Heart left ventricle (tissue), 13 donors: Measurements from ENCODE around the gene AGBL3.

Source experiments
- POLR2A ChIP-seq, 2 donors: fragments of 450-650 bp; IDR thresholded peaks; one replicate each; pipeline ENCODE4 v1.6.1; 2017; ENCODE audit warnings: antibody characterized with exemption in 2 of 2, mild to moderate bottlenecking in 2 of 2, moderate library complexity in 2 of 2
- TF ChIP-seq, protein P1 (sequence below), 12 donors: fragments of 200-600 bp; sonication (generic) in 4 of 12; IDR thresholded peaks; one replicate each; pipeline versions ENCODE4 v1.5.0 to v1.8.0; 2018 to 2022; ENCODE audit warnings: antibody characterized with exemption in 12 of 12, mild to moderate bottlenecking in 5 of 12
- donor health status: ischemic (EF 13 %, LVEDD 7.1; RV severe dilation, severe dysfunction).
- donor health status: DM: no; HTN: yes; CAD: no.
- donor health status: DM: no; HTN: no; CAD: no.
- donor health status: ischemic (EF 25% LVEDD 6.9; RV normal size, moderate dysfunction).
- donor health status: ischemic (EF 25% LVEDD 5.7; RV mildly dilated, moderate dysfunction).
- donor health status: ischemic (EF 35%, LVEDD 5.7; RV mildly dilated, moderate dysfunction).
- donor health status: nonischemic (EF 11% LVEDD 7.7; RV severe dilation, severe dysfunction).
- donor health status: DM: yes; HTN: yes; CAD: no.
- donor health status: PGD.
- donor health status: ischemic (EF 29% LVEDD 5.4; RV normal size, mild dysfunction).
- donor health status: nonischemic (EF 23%, LVEDD 6.1; RV moderate dilation, normal function).

- TF ChIP-seq, protein P1, sequence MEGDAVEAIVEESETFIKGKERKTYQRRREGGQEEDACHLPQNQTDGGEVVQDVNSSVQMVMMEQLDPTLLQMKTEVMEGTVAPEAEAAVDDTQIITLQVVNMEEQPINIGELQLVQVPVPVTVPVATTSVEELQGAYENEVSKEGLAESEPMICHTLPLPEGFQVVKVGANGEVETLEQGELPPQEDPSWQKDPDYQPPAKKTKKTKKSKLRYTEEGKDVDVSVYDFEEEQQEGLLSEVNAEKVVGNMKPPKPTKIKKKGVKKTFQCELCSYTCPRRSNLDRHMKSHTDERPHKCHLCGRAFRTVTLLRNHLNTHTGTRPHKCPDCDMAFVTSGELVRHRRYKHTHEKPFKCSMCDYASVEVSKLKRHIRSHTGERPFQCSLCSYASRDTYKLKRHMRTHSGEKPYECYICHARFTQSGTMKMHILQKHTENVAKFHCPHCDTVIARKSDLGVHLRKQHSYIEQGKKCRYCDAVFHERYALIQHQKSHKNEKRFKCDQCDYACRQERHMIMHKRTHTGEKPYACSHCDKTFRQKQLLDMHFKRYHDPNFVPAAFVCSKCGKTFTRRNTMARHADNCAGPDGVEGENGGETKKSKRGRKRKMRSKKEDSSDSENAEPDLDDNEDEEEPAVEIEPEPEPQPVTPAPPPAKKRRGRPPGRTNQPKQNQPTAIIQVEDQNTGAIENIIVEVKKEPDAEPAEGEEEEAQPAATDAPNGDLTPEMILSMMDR (IDR thresholded peaks at IDR 0.05) = no peak
- no peak for TF ChIP-seq POLR2A (IDR thresholded peaks at IDR 0.05)
Measured at GRCh38 chr7:135162382-135163001, 176.2 kb downstream of the AGBL3 start.
